ENCODE results near the gene CRY1.

The CRY1 gene

GRCh38 chr12:107093417-107094182 is at the start of gene CRY1:
TSS of gene CRY1 (minus strand) at chr12:107093549. CDS start at chr12:107092961, 588 bp downstream.
- DNase-seq: peak; percentile 94

GRCh38 chr12:107139787-107140186 is 46.4 kb upstream of the CRY1 start:
- no peak for DNase-seq

GRCh38 chr12:107138990-107139389 is 45.6 kb upstream of the CRY1 start:
- no peak for DNase-seq

GRCh38 chr12:107135177-107135576 is 41.8 kb upstream of the CRY1 start:
- DNase-seq: no peak

- DNase-seq: peak; percentile 46
Observed at GRCh38 chr12:107134558-107134957, 41.2 kb upstream of the CRY1 start.

- no peak for DNase-seq
Observed at GRCh38 chr12:107133462-107133861, 40.1 kb upstream of the CRY1 start.

- DNase-seq: peak; percentile 20
Observed at GRCh38 chr12:107131832-107132616, 38.7 kb upstream of the CRY1 start.

- DNase-seq: no peak
Observed at GRCh38 chr12:107130830-107131611, 37.7 kb upstream of the CRY1 start.

GRCh38 chr12:107129315-107129930 is 36.1 kb upstream of the CRY1 start:
- DNase-seq: no peak

- no peak for DNase-seq
Observed at GRCh38 chr12:107127482-107128430, 34.4 kb upstream of the CRY1 start.

- DNase-seq: no peak
Observed at GRCh38 chr12:107126796-107127481, 33.6 kb upstream of the CRY1 start.

GRCh38 chr12:107125833-107126232 is 32.5 kb upstream of the CRY1 start:
- DNase-seq: no peak

- no peak for DNase-seq
Observed at GRCh38 chr12:107122452-107122958, 29.2 kb upstream of the CRY1 start.

GRCh38 chr12:107119091-107119490 is 25.7 kb upstream of the CRY1 start:
- DNase-seq: no peak

GRCh38 chr12:107118624-107119023 is 25.3 kb upstream of the CRY1 start:
- DNase-seq: no peak

GRCh38 chr12:107115119-107115518 is 21.8 kb upstream of the CRY1 start:
- DNase-seq: no peak

GRCh38 chr12:107111314-107111713 is 18.0 kb upstream of the CRY1 start:
- DNase-seq: no peak

- DNase-seq: no peak
Observed at GRCh38 chr12:107109726-107110719, 16.7 kb upstream of the CRY1 start.

GRCh38 chr12:107108995-107109508 is 15.7 kb upstream of the CRY1 start:
- DNase-seq: no peak
